ENCODE measurements around the gene C1orf115. TPM values are rescaled to one million over a fixed set of nuclear protein-coding genes. Genes with fewer than 3 reads are reported as not detected.
A peak's percentile ranks its signal among the peaks of the same experiment; 100 is the strongest.

C1orf115 gene
- total and polyA plus RNA-seq, 12 donors: 1.1 to 12.7 (median 7.0) TPM

DNA sequence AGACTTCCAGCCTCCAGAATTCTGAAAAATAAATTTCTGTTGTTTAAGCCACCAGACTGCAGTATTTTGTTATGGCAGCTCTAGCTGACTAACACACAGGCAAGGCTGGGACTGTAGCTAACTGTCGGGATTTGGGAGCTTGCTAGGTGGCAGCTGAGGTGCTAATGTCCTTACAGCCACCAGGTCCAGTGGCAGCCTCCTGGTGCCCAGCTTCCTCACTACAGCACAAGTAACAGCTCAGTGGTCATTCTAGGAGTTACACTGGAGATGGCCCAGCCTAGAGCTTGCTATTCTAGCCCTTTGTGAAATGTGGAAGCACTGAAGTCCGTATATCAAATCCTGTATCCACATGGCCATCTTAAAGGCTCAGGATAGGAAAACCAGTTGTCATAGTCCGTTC lies 4.3 kb upstream of the C1orf115 start:
- Histone ChIP-seq H3K27ac (no peak overlapping the region), H3K36me3 (replicated peaks in 1 of 2) (no peaks in the 10 kb centered on the region), H3K9me3 (replicated peaks in 1 of 3) (no peaks in the 10 kb centered on the region), H3K27me3 (no peaks in the 10 kb centered on the region), H3K4me3 (no peak overlapping the region), H3K4me1 (replicated peaks in 1 of 2) (peaks cover 0 to 14% of the 10 kb centered on the region in 2 donors)
- intact Hi-C loops (cut with DNase I): no loop called here
- no peak for TF ChIP-seq POLR2A (IDR thresholded peaks at IDR 0.05)
- TF ChIP-seq, protein P1, sequence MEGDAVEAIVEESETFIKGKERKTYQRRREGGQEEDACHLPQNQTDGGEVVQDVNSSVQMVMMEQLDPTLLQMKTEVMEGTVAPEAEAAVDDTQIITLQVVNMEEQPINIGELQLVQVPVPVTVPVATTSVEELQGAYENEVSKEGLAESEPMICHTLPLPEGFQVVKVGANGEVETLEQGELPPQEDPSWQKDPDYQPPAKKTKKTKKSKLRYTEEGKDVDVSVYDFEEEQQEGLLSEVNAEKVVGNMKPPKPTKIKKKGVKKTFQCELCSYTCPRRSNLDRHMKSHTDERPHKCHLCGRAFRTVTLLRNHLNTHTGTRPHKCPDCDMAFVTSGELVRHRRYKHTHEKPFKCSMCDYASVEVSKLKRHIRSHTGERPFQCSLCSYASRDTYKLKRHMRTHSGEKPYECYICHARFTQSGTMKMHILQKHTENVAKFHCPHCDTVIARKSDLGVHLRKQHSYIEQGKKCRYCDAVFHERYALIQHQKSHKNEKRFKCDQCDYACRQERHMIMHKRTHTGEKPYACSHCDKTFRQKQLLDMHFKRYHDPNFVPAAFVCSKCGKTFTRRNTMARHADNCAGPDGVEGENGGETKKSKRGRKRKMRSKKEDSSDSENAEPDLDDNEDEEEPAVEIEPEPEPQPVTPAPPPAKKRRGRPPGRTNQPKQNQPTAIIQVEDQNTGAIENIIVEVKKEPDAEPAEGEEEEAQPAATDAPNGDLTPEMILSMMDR (IDR thresholded peaks at IDR 0.05): peak in 1 of 6 experiments; percentile 5
- DNase-seq: no peak
- 72 to 88% (median 81%) methylated on average over 3 of the region's 3 CpGs for WGBS, 4 donors

DNA sequence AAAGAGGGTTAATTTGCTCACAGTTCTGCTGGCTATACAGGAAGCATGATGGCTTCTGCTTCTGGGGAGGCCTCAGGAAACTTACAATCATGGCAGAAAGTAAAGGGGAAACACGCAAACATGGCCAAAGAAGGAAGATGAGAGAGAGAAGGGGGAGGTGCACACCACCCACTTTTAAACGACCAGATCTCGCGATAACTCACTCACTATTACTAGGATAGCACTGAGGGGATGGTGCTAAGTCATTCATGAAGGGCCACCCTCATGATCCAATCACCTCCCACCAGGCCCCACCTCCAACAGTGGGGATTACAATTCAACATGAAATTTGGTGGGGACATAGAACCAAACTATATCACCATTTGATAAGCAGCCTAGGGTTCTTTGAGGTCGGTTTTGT lies 2.4 kb upstream of the C1orf115 start:
- no peak overlapping the region for H3K27ac ChIP-seq
- intact Hi-C loops (cut with DNase I): no loop called here
- peaks cover 0 to 16% of the 10 kb centered on the region in 2 donors for H3K4me1 ChIP-seq (replicated peaks in 1 of 2)
- TF ChIP-seq, protein P1 (IDR thresholded peaks at IDR 0.05): no peak
- TF ChIP-seq POLR2A (IDR thresholded peaks at IDR 0.05): no peak
- 84 to 88% (median 86%) methylated on average over 5 of the region's 5 CpGs for WGBS, 4 donors
- DNase-seq: no peak
- H3K27me3 ChIP-seq: no peaks in the 10 kb centered on the region
- H3K36me3 ChIP-seq (replicated peaks in 1 of 2): no peaks in the 10 kb centered on the region
- no peaks in the 10 kb centered on the region for H3K9me3 ChIP-seq (replicated peaks in 1 of 3)
- no peak overlapping the region for H3K4me3 ChIP-seq

DNA sequence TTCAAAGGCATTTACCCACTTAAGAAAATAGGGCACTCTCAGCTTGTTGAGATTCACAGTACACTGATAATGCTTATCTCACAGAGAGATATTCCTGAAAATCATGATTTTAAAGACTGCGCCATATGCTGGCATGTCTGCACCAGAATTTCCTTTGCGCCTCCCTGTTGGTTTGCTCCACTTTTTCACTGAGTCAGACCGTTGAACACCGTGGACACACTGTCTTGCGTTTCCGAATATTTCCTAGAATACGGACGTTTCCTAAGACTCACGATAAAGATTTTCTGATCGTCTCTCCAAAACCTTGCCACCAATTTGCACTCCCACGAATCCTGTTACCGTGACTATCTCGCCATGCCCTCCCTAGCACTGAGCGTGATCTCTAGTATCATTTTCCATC lies 497 bp upstream of the C1orf115 start:
- Histone ChIP-seq H3K9me3 (replicated peaks in 1 of 3) (no peaks in the 10 kb centered on the region), H3K4me3 (peak overlapping the region in 2 of 4 donors; percentile 42 to 69), H3K36me3 (replicated peaks in 1 of 2) (no peaks in the 10 kb centered on the region), H3K27me3 (no peaks in the 10 kb centered on the region), H3K4me1 (replicated peaks in 1 of 2) (peaks cover 0 to 16% of the 10 kb centered on the region in 2 donors), H3K27ac (no peak overlapping the region)
- no peak for DNase-seq
- WGBS, 4 donors: 27 to 43% (median 39%) methylated on average over 14 of the region's 14 CpGs
- intact Hi-C loops (cut with DNase I): loop anchor here (5.0 to 10.0 kb wide), 2 partner anchors 43 to 85 kb away; no protein-coding TSS in a partner anchor
- no peak for TF ChIP-seq POLR2A (IDR thresholded peaks at IDR 0.05)
- TF ChIP-seq, protein P1 (IDR thresholded peaks at IDR 0.05): no peak

DNA sequence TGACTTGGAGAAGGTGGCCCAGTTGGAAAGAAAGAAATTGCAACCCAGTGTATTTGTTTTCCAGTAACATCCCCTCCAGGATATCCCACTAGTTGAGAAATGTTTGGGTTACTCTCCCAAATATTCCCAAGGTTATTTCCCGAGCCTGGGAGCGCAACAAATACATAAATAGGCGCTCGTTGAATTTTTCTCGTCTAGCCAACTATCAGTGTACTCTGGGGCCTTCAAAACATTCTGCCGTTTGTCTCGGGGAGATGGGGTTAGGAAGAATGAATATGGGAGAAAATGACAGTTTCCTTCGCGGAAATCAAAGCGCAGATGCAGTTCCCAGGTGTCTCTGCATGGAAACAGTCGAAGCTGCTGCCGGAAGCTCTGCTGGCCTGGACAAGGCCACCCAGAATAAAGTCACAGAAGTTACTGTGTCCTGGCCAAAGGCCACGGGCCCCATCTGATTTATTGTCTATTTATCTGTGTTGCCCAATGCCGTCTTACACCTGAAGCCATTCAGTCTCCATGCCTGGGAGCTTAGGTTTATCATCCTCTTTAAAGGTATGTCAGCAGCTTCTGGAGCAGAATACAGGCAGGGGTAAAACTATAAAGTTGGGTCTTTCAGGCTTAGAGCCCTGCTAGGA lies 1.0 kb downstream of the C1orf115 start:
- DNase-seq: peak in 5 of 7 donors; percentile 23 to 54 (median 34)
- H3K9me3 ChIP-seq (replicated peaks in 1 of 3): no peaks in the 10 kb centered on the region
- no peak for TF ChIP-seq POLR2A (IDR thresholded peaks at IDR 0.05)
- TF ChIP-seq, protein P1 (IDR thresholded peaks at IDR 0.05): no peak
- H3K27me3 ChIP-seq: no peaks in the 10 kb centered on the region
- peaks cover 0 to 16% of the 10 kb centered on the region in 2 donors for H3K4me1 ChIP-seq (replicated peaks in 1 of 2)
- intact Hi-C loops (cut with DNase I): loop anchor here (5.0 to 10.0 kb wide), 2 partner anchors 41 to 84 kb away; no protein-coding TSS in a partner anchor
- 36 to 53% (median 38%) methylated on average over 11 to 14 of the region's 14 CpGs for WGBS, 4 donors
- no peak overlapping the region for H3K27ac ChIP-seq
- H3K36me3 ChIP-seq (replicated peaks in 1 of 2): no peaks in the 10 kb centered on the region
- H3K4me3 ChIP-seq: peak overlapping the region in 1 of 4 donors; percentile 69
